ENCODE measurements around the gene ABCD2.

- TF ChIP-seq POLR2A (IDR thresholded peaks at IDR 0.05; ENCODE audit: low read depth, low read length) (no peak), POLR2AphosphoS5 (IDR thresholded peaks at IDR 0.05; ENCODE audit: low read depth, low read length) (no peak), TAF1 (IDR thresholded peaks at IDR 0.05; ENCODE audit: low read depth, low read length) (no peak)
Measured at GRCh38 chr12:39646963-39647362, 27.4 kb upstream of the ABCD2 start.

Data from GM12891 (cell line).